Large intestine (tissue), 3 donors: Measurements from ENCODE around the gene CHST13. TPM values are rescaled to one million over a fixed set of nuclear protein-coding genes. Genes with fewer than 3 reads are reported as not detected.

Experiments
- DNase-seq, 2 donors: peaks; one replicate each; pipeline versions ENCODE4 v3.0.0 to v3.0.0-alpha.2; 2013
- H3K27ac ChIP-seq: one replicate; pipeline ENCODE4 v1.5.1; 2013; ENCODE audit warnings: low read length
- H3K27me3 ChIP-seq: 2 replicates; pipeline ENCODE4 v1.6.1; 2013; ENCODE audit warnings: low read length; ENCODE audit not compliant: control insufficient read depth, insufficient read depth
- H3K36me3 ChIP-seq: 2 replicates; pipeline ENCODE4 v1.6.1; 2013; ENCODE audit warnings: low read length; ENCODE audit not compliant: control insufficient read depth, insufficient read depth
- H3K4me1 ChIP-seq: one replicate; pipeline ENCODE4 v1.6.1; 2013; ENCODE audit warnings: low read length; ENCODE audit not compliant: control insufficient read depth, insufficient read depth
- H3K4me3 ChIP-seq: one replicate; pipeline ENCODE4 v1.5.1; 2013; ENCODE audit warnings: low read length
- H3K9me3 ChIP-seq: one replicate; pipeline ENCODE4 v1.6.1; 2013; ENCODE audit warnings: mild to moderate bottlenecking, low read depth, low read length, moderate library complexity; ENCODE audit not compliant: control insufficient read depth
- WGBS: methylation state at CpG from one replicate; pipeline ENCODE4 v1.1.5; 2013; ENCODE audit warnings: low lambda C conversion rate; ENCODE audit not compliant: insufficient coverage; 5-methylcytosine and 5-hydroxymethylcytosine counted together
- polyA plus RNA-seq: library from polyadenylated mRNA; unstranded; fragments of 120-200 nt; gene quantifications from one replicate; pipeline ENCODE4 v1.2.1, GENCODE V29; 2013

CHST13 gene
- polyA plus RNA-seq, 1 donor: 57.2 TPM

- peaks cover 2% of the 10 kb centered on the region for H3K4me1 ChIP-seq
- H3K27me3 ChIP-seq: no peaks in the 10 kb centered on the region
- H3K4me3 ChIP-seq: no peak within 1 kb of the TSS
- WGBS: no CpG with 5 or more reads among the region's 16 CpGs
- no peak for DNase-seq
- H3K9me3 ChIP-seq: no peaks in the 10 kb centered on the region
- no peaks in the 10 kb centered on the region for H3K36me3 ChIP-seq
- no peak within 1 kb of the TSS for H3K27ac ChIP-seq
Measured at GRCh38 chr3:126517291-126517951, 6.5 kb upstream of the CHST13 start, which contains the start of gene UROC1. TSS of gene UROC1 (minus strand) at chr3:126517773. CDS start at chr3:126517719, 54 bp downstream.

GRCh38 chr3:126517986-126518778, 5.8 kb upstream of the CHST13 start:
- Histone ChIP-seq H3K27ac (no peak overlapping the region), H3K27me3 (no peaks in the 10 kb centered on the region), H3K36me3 (no peaks in the 10 kb centered on the region), H3K4me1 (peaks cover 7% of the 10 kb centered on the region), H3K4me3 (no peak overlapping the region), H3K9me3 (no peaks in the 10 kb centered on the region)
- no CpG with 5 or more reads among the region's 15 CpGs for WGBS
- no peak for DNase-seq

- no CpG with 5 or more reads among the region's 4 CpGs for WGBS
- Histone ChIP-seq H3K4me3 (no peak overlapping the region), H3K27me3 (peaks cover 4% of the 10 kb centered on the region), H3K4me1 (peaks cover 11% of the 10 kb centered on the region), H3K27ac (no peak overlapping the region), H3K36me3 (no peaks in the 10 kb centered on the region), H3K9me3 (no peaks in the 10 kb centered on the region)
- peak in 1 of 2 donors; percentile 15 for DNase-seq
Measured at GRCh38 chr3:126518779-126519177, 5.2 kb upstream of the CHST13 start.

GRCh38 chr3:126519506-126520455, 4.2 kb upstream of the CHST13 start:
- no peak overlapping the region for H3K4me3 ChIP-seq
- H3K9me3 ChIP-seq: no peaks in the 10 kb centered on the region
- H3K27me3 ChIP-seq: peaks cover 6% of the 10 kb centered on the region
- H3K4me1 ChIP-seq: peaks cover 11% of the 10 kb centered on the region
- H3K36me3 ChIP-seq: no peaks in the 10 kb centered on the region
- no peak overlapping the region for H3K27ac ChIP-seq
- WGBS: 100% methylated on average over 1 of the region's 10 CpGs
- no peak for DNase-seq

GRCh38 chr3:126521122-126521891, 2.6 kb upstream of the CHST13 start:
- DNase-seq: no peak
- no peaks in the 10 kb centered on the region for H3K9me3 ChIP-seq
- peaks cover 22% of the 10 kb centered on the region for H3K4me1 ChIP-seq
- no CpG with 5 or more reads among the region's 11 CpGs for WGBS
- H3K27me3 ChIP-seq: peaks cover 6% of the 10 kb centered on the region
- H3K36me3 ChIP-seq: peaks cover 3% of the 10 kb centered on the region
- no peak overlapping the region for H3K4me3 ChIP-seq
- no peak overlapping the region for H3K27ac ChIP-seq

GRCh38 chr3:126522363-126522788, 1.6 kb upstream of the CHST13 start:
- H3K4me1 ChIP-seq: peaks cover 32% of the 10 kb centered on the region
- no peak overlapping the region for H3K27ac ChIP-seq
- no CpG with 5 or more reads among the region's 6 CpGs for WGBS
- peaks cover 6% of the 10 kb centered on the region for H3K27me3 ChIP-seq
- peak in 1 of 2 donors; percentile 55 for DNase-seq
- no peak overlapping the region for H3K4me3 ChIP-seq
- no peaks in the 10 kb centered on the region for H3K9me3 ChIP-seq
- H3K36me3 ChIP-seq: peaks cover 10% of the 10 kb centered on the region

- Histone ChIP-seq H3K27me3 (peaks cover 6% of the 10 kb centered on the region), H3K36me3 (peaks cover 10% of the 10 kb centered on the region), H3K9me3 (no peaks in the 10 kb centered on the region), H3K27ac (peak overlapping the region; percentile 91), H3K4me1 (peaks cover 52% of the 10 kb centered on the region), H3K4me3 (peak overlapping the region; percentile 59)
- peak; percentile 44 to 80 for DNase-seq
- no CpG with 5 or more reads among the region's 31 CpGs for WGBS
Measured at GRCh38 chr3:126524429-126524988, 554 bp downstream of the CHST13 start.

- H3K36me3 ChIP-seq: peaks cover 10% of the 10 kb centered on the region
- no CpG with 5 or more reads among the region's 12 CpGs for WGBS
- peaks cover 59% of the 10 kb centered on the region for H3K4me1 ChIP-seq
- peak; percentile 83 to 89 for DNase-seq
- H3K4me3 ChIP-seq: peak overlapping the region; percentile 59
- H3K9me3 ChIP-seq: no peaks in the 10 kb centered on the region
- H3K27me3 ChIP-seq: peaks cover 6% of the 10 kb centered on the region
- peak overlapping the region; percentile 91 for H3K27ac ChIP-seq
Measured at GRCh38 chr3:126525091-126525852, 1.3 kb downstream of the CHST13 start.
